ENCODE results near the gene TXNRD2.
"Not testable (repeated sequence)": the region's sequence is repeated elsewhere in the genome, so short reads cannot be mapped to it uniquely, and the experiment has no call there.

Gene TXNRD2

DNA sequence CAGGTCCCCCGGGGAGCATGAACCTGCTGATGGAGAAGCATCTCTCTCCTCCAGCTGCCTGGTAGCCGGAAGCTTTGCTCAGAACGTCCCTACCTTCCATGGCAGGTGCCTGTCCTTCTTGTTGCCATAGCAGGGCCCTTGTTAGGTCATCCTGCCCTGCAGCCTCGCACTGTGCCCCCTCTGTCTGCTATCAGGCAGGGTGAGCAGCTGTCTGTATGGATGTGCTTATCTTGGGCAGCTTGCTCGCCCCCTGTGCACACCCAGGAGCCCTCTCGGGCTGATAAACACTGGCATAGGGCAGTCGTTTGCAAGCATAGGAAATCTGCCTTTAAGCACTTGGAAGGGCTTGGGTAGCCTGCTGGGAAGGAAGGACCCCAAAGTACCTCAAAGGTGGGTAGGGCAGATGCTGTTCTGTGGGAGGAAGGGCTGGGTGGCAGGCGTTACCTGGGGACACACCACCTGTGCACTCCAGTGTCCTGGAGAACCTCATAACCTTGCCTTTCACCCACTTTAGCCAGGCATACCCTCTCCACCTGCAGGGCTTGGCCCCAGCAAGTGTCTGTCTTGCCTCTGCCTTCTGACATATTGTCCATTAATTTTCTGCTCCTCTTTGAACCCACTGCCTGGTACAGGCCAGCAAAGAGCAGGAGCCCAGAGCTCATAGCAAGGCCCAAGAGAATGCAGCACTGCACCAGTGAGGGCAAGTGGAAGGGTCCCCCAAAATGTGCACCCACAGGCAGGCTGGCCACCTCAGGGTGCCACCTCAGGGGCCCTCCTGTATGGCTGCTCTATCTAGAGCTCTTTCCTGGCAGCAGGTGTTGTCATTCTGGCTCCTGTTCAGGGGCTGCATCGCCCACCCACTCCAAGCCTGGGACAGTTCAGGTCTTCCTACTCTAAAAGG lies 8.0 kb downstream of the TXNRD2 start:
- Mint-ChIP-seq H3K9me3 (peaks cover 11% of the 10 kb centered on the region), H3K27me3 (no peaks in the 10 kb centered on the region), H3K4me3 (no peak overlapping the region), H3K27ac (no peak overlapping the region), H3K36me3 (peaks cover 26% of the 10 kb centered on the region), H3K4me1 (peaks cover 3% of the 10 kb centered on the region)
- DNase-seq (ENCODE audit: low spot score in 2 of 2) = no peak
- ATAC-seq (ENCODE audit: low read depth) = no peak

GRCh38 chr22:19932367-19933206 lies 9.0 kb downstream of the TXNRD2 start:
- Mint-ChIP-seq H3K4me3 (no peak overlapping the region), H3K9me3 (peaks cover 11% of the 10 kb centered on the region), H3K27me3 (no peaks in the 10 kb centered on the region), H3K27ac (no peak overlapping the region), H3K36me3 (peaks cover 26% of the 10 kb centered on the region), H3K4me1 (peaks cover 7% of the 10 kb centered on the region)
- DNase-seq (ENCODE audit: low spot score in 2 of 2) (no peak), ATAC-seq (ENCODE audit: low read depth) (no peak)

- H3K9me3 Mint-ChIP-seq = peaks cover 6% of the 10 kb centered on the region
- H3K27me3 Mint-ChIP-seq = no peaks in the 10 kb centered on the region
- H3K27ac Mint-ChIP-seq = no peak overlapping the region
- peaks cover 19% of the 10 kb centered on the region for H3K36me3 Mint-ChIP-seq
- DNase-seq (ENCODE audit: low spot score in 2 of 2) (no peak), ATAC-seq (ENCODE audit: low read depth) (no peak)
- H3K4me1 Mint-ChIP-seq = peaks cover 7% of the 10 kb centered on the region
- no peak overlapping the region for H3K4me3 Mint-ChIP-seq
Measured at GRCh38 chr22:19931514-19931913, 10.1 kb downstream of the TXNRD2 start.

DNA sequence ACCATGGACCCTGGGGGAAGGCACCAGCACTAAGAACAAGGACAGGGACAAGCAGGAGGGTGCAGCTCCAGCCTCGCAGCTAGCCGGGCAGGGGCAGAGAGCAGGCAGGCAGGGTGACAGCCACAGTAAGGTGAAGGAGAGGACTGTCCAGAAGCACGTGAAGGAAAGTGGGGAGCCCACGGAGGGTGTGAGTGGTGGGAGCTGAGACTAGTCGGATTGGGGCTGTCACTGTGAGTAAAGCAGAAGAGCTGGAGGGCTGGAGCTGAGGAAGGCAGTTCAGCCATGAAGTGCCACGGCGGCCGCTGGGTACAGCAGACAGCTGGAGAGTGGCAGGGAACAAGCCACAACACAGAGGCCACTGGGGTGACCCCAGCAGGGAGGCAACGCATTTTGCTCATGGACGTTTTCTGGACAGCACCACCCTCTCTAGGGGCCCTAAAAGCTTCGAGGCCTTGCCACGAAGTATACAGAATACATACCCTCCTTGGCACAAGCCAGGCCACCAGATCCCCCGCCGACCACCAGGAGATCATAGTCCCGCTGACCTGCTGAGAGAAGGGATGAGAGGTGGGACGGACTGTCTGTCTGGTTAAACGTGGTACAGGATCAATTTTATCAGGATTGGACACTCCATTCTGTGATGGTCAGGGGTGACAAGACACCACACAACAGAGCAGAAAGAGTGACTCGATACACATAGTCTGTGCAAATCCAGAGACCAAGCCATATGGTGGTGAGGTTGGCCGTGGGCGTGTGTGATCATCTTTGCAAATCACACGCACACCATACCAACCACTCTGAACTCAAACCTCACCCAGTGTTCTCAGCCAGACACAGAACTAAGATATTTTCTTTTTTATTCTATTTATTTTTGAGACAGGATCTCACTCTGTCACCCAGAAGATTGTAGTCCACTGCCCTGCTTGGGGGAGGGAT lies 10.8 kb downstream of the TXNRD2 start:
- H3K27ac Mint-ChIP-seq = no peak overlapping the region
- H3K9me3 Mint-ChIP-seq = peaks cover 1% of the 10 kb centered on the region
- no peaks in the 10 kb centered on the region for H3K27me3 Mint-ChIP-seq
- peaks cover 7% of the 10 kb centered on the region for H3K4me1 Mint-ChIP-seq
- no peak for ATAC-seq (ENCODE audit: low read depth)
- peaks cover 12% of the 10 kb centered on the region for H3K36me3 Mint-ChIP-seq
- H3K4me3 Mint-ChIP-seq = no peak overlapping the region
- no peak for DNase-seq (ENCODE audit: low spot score in 2 of 2)

DNA sequence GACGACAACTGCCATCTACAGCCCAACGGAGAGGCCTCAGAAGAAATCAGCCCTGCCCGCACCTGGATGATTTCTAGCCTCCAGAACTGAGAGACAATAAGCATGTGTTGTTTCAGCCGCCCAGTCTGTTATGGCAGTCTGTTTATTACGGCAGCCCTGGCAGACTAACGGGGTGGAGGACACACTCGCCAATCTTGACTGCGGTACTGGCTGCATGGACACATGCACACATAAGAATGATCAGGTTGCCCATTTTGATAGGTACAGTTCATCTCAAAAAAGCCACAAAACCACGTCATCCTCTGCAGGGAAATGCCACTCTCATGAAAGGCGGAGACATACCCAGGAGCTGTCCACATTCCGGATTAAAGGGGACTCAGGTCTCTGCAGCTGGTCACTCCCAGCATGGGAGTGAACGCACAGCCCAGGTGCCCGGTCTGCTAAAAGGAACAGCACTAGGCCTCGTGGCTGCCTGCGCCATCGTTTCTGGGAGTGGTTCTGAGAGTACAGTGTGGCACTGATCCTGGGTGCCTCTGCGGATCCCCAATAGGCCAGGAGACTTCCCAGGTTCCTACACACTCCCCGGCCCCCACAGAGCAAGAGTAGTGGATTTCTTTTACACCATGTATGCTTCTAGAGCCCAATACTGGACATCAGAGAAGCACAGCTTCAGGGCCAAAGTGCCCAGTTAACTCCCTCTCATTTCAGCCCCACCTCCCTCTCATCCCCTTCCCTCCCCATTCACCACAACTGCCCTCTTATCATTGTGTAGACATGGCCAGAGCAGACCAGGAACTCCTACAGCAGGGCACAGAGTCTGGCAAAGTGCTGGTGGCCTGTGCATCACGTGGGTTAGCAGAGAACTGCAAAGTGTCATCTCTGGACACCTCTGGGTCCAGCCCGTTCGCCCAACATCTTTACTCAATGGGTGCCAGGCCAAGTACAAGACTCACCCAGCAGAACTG lies 11.8 kb downstream of the TXNRD2 start:
- peaks cover 9% of the 10 kb centered on the region for H3K36me3 Mint-ChIP-seq
- DNase-seq (ENCODE audit: low spot score in 2 of 2) (no peak), ATAC-seq (ENCODE audit: low read depth) (no peak)
- no peaks in the 10 kb centered on the region for H3K27me3 Mint-ChIP-seq
- no peak overlapping the region for H3K27ac Mint-ChIP-seq
- H3K4me1 Mint-ChIP-seq = peaks cover 7% of the 10 kb centered on the region
- no peaks in the 10 kb centered on the region for H3K9me3 Mint-ChIP-seq
- no peak overlapping the region for H3K4me3 Mint-ChIP-seq

- H3K27me3 Mint-ChIP-seq = no peaks in the 10 kb centered on the region
Measured at GRCh38 chr22:19928207-19928606, 13.4 kb downstream of the TXNRD2 start.

DNA sequence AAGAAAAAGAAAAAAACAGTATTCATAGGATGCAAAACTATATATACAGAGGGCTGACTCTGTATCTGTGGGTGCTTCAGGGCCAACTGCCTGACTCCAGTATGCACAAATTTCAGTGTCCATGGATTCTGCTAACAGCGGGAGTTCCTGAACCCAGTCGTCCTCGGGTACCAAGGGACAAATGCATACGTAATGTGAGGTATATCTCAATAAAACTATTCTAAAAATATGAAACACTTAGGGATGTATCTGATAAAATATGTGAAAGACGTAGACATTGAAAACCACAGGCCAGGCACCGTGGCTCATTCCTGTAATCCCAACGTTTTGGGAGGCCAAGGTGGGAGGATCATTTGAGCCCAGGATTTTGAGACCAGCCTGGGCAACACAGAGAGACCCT lies 13.9 kb downstream of the TXNRD2 start:
- H3K9me3 Mint-ChIP-seq = no peaks in the 10 kb centered on the region
- H3K27me3 Mint-ChIP-seq = no peaks in the 10 kb centered on the region
- no peak overlapping the region for H3K27ac Mint-ChIP-seq
- H3K36me3 Mint-ChIP-seq = peaks cover 20% of the 10 kb centered on the region
- no peak overlapping the region for H3K4me3 Mint-ChIP-seq
- ATAC-seq (ENCODE audit: low read depth) (no peak), DNase-seq (ENCODE audit: low spot score in 2 of 2) (no peak)
- H3K4me1 Mint-ChIP-seq = peaks cover 7% of the 10 kb centered on the region

More at GRCh38 chr22:19928207-19928606, 13.4 kb downstream of the TXNRD2 start:
- peaks cover 7% of the 10 kb centered on the region for H3K4me1 Mint-ChIP-seq
- H3K27ac Mint-ChIP-seq = no peak overlapping the region
- H3K36me3 Mint-ChIP-seq = peaks cover 16% of the 10 kb centered on the region
- DNase-seq (ENCODE audit: low spot score in 2 of 2) (no peak), ATAC-seq (ENCODE audit: low read depth) (no peak)
- no peak overlapping the region for H3K4me3 Mint-ChIP-seq
- no peaks in the 10 kb centered on the region for H3K9me3 Mint-ChIP-seq

- peaks cover 20% of the 10 kb centered on the region for H3K36me3 Mint-ChIP-seq
- H3K27ac Mint-ChIP-seq; DNase-seq (ENCODE audit: low spot score in 2 of 2); H3K27me3 Mint-ChIP-seq; ATAC-seq (ENCODE audit: low read depth); H3K4me3 Mint-ChIP-seq; H3K9me3 Mint-ChIP-seq; H3K4me1 Mint-ChIP-seq: not testable (repeated sequence)
Measured at GRCh38 chr22:19926028-19926427, 15.6 kb downstream of the TXNRD2 start.

DNA sequence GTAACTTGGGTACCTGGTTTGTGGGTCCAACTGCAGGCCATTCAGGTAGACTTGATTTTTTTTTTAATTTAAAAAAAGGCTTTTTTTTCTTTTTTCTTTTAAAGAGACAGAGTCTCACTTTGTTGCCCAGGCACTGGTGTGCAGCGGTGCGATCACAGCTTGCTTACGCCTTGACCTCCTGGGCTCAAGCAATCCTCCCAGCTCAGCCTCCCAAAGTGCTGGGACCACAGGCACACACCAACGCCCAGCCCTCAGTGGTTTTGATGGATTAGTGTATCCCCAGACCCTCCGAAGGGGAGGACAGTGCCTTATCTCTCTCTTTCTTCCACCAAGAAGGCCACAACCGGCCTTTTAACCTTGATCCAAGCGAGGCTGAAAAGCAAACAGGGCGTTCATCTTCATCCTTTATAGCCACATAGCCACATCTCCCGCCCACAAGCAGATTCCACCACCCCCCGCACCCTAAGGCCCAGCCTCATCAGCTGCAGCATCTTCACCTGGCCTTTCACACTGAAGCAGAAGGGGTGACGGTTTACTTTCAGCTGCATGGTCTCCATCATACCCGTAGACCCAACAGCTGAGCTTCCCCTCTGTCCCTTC lies 17.6 kb downstream of the TXNRD2 start:
- Mint-ChIP-seq H3K9me3 (no peaks in the 10 kb centered on the region), H3K4me1 (peaks cover 6% of the 10 kb centered on the region), H3K36me3 (peaks cover 18% of the 10 kb centered on the region), H3K4me3 (no peak overlapping the region), H3K27ac (no peak overlapping the region), H3K27me3 (no peaks in the 10 kb centered on the region)
- no peak for DNase-seq (ENCODE audit: low spot score in 2 of 2)
- ATAC-seq (ENCODE audit: low read depth) = no peak

DNA sequence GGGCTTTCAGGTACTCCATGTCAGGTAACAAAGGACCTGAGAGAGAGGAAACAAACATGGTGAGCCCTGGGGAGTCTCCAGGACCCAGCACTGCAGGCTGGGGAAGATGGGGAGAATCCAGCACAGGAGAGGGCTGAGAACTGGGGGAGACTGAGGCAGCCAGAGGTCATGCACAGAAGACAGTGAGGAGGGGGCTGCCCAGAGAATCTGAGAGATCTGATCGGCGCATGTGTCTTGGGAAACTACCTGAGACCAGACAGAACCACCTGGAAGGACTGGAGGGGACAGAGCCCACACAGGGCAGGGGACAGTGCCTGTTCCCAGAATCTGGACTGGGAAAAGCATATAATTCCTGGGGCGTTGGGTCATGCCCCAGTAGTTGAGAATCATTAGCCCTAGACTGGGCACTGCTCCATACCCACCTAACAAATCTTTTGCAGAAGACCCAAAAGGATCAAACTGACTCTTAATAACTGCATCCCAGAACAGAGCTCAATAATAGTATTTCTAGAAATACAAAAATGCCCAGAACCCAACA lies 20.0 kb downstream of the TXNRD2 start:
- H3K36me3 Mint-ChIP-seq = peaks cover 17% of the 10 kb centered on the region
- H3K27me3 Mint-ChIP-seq = no peaks in the 10 kb centered on the region
- H3K4me3 Mint-ChIP-seq = no peak overlapping the region
- DNase-seq (ENCODE audit: low spot score in 2 of 2) (no peak), ATAC-seq (ENCODE audit: low read depth) (no peak)
- no peaks in the 10 kb centered on the region for H3K9me3 Mint-ChIP-seq
- H3K27ac Mint-ChIP-seq = no peak overlapping the region
- peaks cover 2% of the 10 kb centered on the region for H3K4me1 Mint-ChIP-seq

DNA sequence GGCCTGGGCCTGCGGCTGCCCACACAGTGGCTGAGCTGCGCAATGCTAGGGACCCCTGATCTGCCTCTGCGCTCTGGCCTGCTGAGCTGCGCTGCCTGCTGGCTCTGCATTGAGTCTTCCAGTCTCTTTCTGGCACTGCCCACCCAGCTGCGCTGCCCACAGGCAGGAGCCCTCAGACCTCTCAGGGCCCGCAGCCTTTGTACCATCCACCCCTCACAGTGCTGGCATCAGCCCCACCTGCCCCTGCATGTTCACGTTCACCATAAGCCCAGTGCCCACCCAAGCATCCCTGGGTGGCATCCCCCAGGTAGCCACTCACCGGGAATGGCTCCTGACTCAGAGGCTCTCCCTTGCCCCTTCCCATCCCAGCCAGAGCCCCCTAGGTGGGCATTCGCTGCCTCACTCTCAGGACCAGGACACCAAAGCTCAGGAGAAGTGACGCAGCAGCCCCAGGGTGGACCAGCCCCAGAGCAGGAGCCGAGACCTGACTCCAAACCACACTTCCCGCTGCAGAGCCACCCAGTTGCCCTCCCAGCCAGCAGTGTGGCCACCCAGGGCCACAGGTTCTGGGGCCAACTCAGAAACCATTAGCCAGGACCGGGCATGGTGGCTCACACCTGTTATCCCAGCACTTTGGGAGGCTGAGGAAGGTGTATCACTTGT lies 21.8 kb downstream of the TXNRD2 start:
- H3K4me3 Mint-ChIP-seq = no peak overlapping the region

More for the DNA sequence above, 21.8 kb downstream of the TXNRD2 start:
- Mint-ChIP-seq H3K9me3 (no peaks in the 10 kb centered on the region), H3K36me3 (peaks cover 23% of the 10 kb centered on the region), H3K27ac (no peak overlapping the region), H3K4me1 (peaks cover 2% of the 10 kb centered on the region), H3K27me3 (no peaks in the 10 kb centered on the region)
- ATAC-seq (ENCODE audit: low read depth) (no peak), DNase-seq (ENCODE audit: low spot score in 2 of 2) (no peak)
